Measurements from ENCODE around the gene TENT4A.

TENT4A gene

GRCh38 chr5:6805841-6806240, 92.6 kb downstream of the TENT4A start:
- no peak for DNase-seq (ENCODE audit: low read depth)

All from stimulated activated CD8-positive, alpha-beta memory T cell treated with anti-CD3 and anti-CD28 coated beads, Interleukin-12 subunit alpha, Interleukin-12 subunit beta, amount 100 ng/mL, for 1 hour (primary cell).